HEK293T (cell line): ENCODE data around the gene PSMC4.

Experiments used
- ELF4 ChIP-seq: fragments of 450-650 bp; IDR thresholded peaks from 2 replicates; pipeline ENCODE4 v1.6.1; 2017; ENCODE audit warnings: antibody characterized with exemption
- HDGF ChIP-seq: fragments of 450-650 bp; IDR thresholded peaks from 2 replicates; pipeline ENCODE4 v1.6.1; 2017; ENCODE audit warnings: antibody characterized with exemption, borderline replicate concordance
- SP1 ChIP-seq: fragments of 450-650 bp; IDR thresholded peaks from 2 replicates; pipeline ENCODE4 v1.6.1; 2017

- TF ChIP-seq HDGF (no peak), SP1 (no peak), ELF4 (no peak)
Measured at GRCh38 chr19:39939556-39939955, 31.4 kb upstream of the PSMC4 start.
